Thoracic aorta (tissue), 2 donors: ENCODE results near the gene TTC16. TPM values are rescaled to one million over a fixed set of nuclear protein-coding genes. Genes with fewer than 3 reads are reported as not detected.

ENCODE experiments used
- ATAC-seq: fragments of 150-250 bp; one replicate; pipeline ENCODE4 v1.8.0; 2017; ENCODE audit warnings: low read depth; ENCODE audit not compliant: insufficient number of reproducible peaks, low FRiP score
- DNase-seq: peaks from one replicate; pipeline ENCODE4 v3.0.0-alpha.2; 2020; ENCODE audit warnings: low spot score
- H3K27ac ChIP-seq, 2 donors: fragments of 200-600 bp; sonication (generic); 1 replicate in 1 of 2; 2 replicates in 1 of 2; pipeline ENCODE4 v1.5.1; 2016; ENCODE audit warnings: mild to moderate bottlenecking in 2 of 2, moderate library complexity in 2 of 2
- H3K27me3 ChIP-seq: fragments of 200-600 bp; sonication (generic); replicated peaks from 2 replicates; pipeline ENCODE4 v1.6.0; 2016; ENCODE audit warnings: mild to moderate bottlenecking; ENCODE audit not compliant: insufficient read depth
- H3K36me3 ChIP-seq: fragments of 200-600 bp; sonication (generic); one replicate; pipeline ENCODE4 v1.5.1; 2016
- H3K4me1 ChIP-seq, 2 donors: fragments of 200-600 bp; sonication (generic); 1 replicate in 1 of 2; 2 replicates in 1 of 2; pipeline versions ENCODE4 v1.5.1 to v1.6.0; 2016; ENCODE audit warnings: low read depth in 2 of 2, mild to moderate bottlenecking in 1 of 2; ENCODE audit not compliant: control insufficient read depth in 1 of 2
- H3K4me3 ChIP-seq: fragments of 200-600 bp; sonication (generic); 2 replicates; pipeline ENCODE4 v1.5.1; 2016; ENCODE audit warnings: mild to moderate bottlenecking
- H3K9me3 ChIP-seq: fragments of 200-600 bp; sonication (generic); 2 replicates; pipeline ENCODE4 v1.5.1; 2016
- CTCF ChIP-seq: fragments of 200-600 bp; sonication (generic); IDR thresholded peaks from one replicate; pipeline ENCODE4 v1.5.1; 2019; ENCODE audit warnings: antibody characterized with exemption
- total RNA-seq, 2 donors: library from RNA; depleted of rRNA; stranded (reverse); fragments of >200 nt; gene quantifications; one replicate each; pipeline versions ENCODE4 v1.1.0 to v1.2.3, GENCODE V29; 2016

The TTC16 gene
- total RNA-seq: under 1 TPM; 0.14 to 0.27 TPM

- Histone ChIP-seq H3K27me3 (no peaks in the 10 kb centered on the region), H3K9me3 (no peaks in the 10 kb centered on the region), H3K36me3 (no peaks in the 10 kb centered on the region), H3K4me1 (peaks cover 7 to 13% of the 10 kb centered on the region in 2 donors), H3K4me3 (peak within 1 kb of the TSS; percentile 99), H3K27ac (peak within 1 kb of the TSS; percentile 68 to 81)
- TF ChIP-seq CTCF: no peak
- ATAC-seq: peak; percentile 92
- peak; percentile 95 for DNase-seq
Observed at GRCh38 chr9:127715470-127716337, at the start of gene TTC16, which contains the start of gene PTRH1. TTC16 (plus strand) TSS chr9:127716079; CDS start chr9:127716146, 67 bp downstream. PTRH1 (minus strand) TSS chr9:127715663; CDS start chr9:127715639, 24 bp downstream.

GRCh38 chr9:127667127-127667844 lies 48.6 kb upstream of the TTC16 start:
- Histone ChIP-seq H3K9me3 (no peaks in the 10 kb centered on the region), H3K27ac (no peak overlapping the region), H3K27me3 (no peaks in the 10 kb centered on the region), H3K4me1 (no peaks in the 10 kb centered on the region), H3K36me3 (peaks cover 16% of the 10 kb centered on the region), H3K4me3 (no peak overlapping the region)
- TF ChIP-seq CTCF: no peak
- DNase-seq: no peak
- ATAC-seq: no peak

- Histone ChIP-seq H3K27ac (no peak overlapping the region), H3K36me3 (peaks cover 18% of the 10 kb centered on the region), H3K9me3 (no peaks in the 10 kb centered on the region), H3K4me3 (no peak overlapping the region), H3K27me3 (no peaks in the 10 kb centered on the region), H3K4me1 (no peaks in the 10 kb centered on the region)
- TF ChIP-seq CTCF: no peak
- ATAC-seq: no peak
- no peak for DNase-seq
Observed at GRCh38 chr9:127667906-127668305, 48.0 kb upstream of the TTC16 start.

GRCh38 chr9:127673234-127673633 lies 42.6 kb upstream of the TTC16 start:
- no peak overlapping the region for H3K4me3 ChIP-seq
- H3K27me3 ChIP-seq: no peaks in the 10 kb centered on the region
- H3K36me3 ChIP-seq: peaks cover 29% of the 10 kb centered on the region
- no peak overlapping the region for H3K27ac ChIP-seq
- ATAC-seq (no peak), DNase-seq (no peak)
- H3K9me3 ChIP-seq: no peaks in the 10 kb centered on the region
- TF ChIP-seq CTCF: no peak
- H3K4me1 ChIP-seq: no peaks in the 10 kb centered on the region

GRCh38 chr9:127676638-127677037 lies 39.2 kb upstream of the TTC16 start:
- Histone ChIP-seq H3K4me3 (no peak overlapping the region), H3K27ac (no peak overlapping the region), H3K27me3 (no peaks in the 10 kb centered on the region), H3K4me1 (no peaks in the 10 kb centered on the region), H3K9me3 (no peaks in the 10 kb centered on the region), H3K36me3 (peaks cover 43% of the 10 kb centered on the region)
- ATAC-seq (no peak), DNase-seq (no peak)
- TF ChIP-seq CTCF: no peak
